Thoracic aorta (tissue), 2 donors: Measurements from ENCODE around the gene TNS4. TPM values are rescaled to one million over a fixed set of nuclear protein-coding genes. Genes with fewer than 3 reads are reported as not detected.

Experiments used
- ATAC-seq: fragments of 150-250 bp; one replicate; pipeline ENCODE4 v1.8.0; 2017; ENCODE audit warnings: low read depth; ENCODE audit not compliant: insufficient number of reproducible peaks, low FRiP score
- DNase-seq: peaks from one replicate; pipeline ENCODE4 v3.0.0-alpha.2; 2020; ENCODE audit warnings: low spot score
- H3K27ac ChIP-seq, 2 donors: fragments of 200-600 bp; sonication (generic); 1 replicate in 1 of 2; 2 replicates in 1 of 2; pipeline ENCODE4 v1.5.1; 2016; ENCODE audit warnings: mild to moderate bottlenecking in 2 of 2, moderate library complexity in 2 of 2
- H3K27me3 ChIP-seq: fragments of 200-600 bp; sonication (generic); replicated peaks from 2 replicates; pipeline ENCODE4 v1.6.0; 2016; ENCODE audit warnings: mild to moderate bottlenecking; ENCODE audit not compliant: insufficient read depth
- H3K36me3 ChIP-seq: fragments of 200-600 bp; sonication (generic); one replicate; pipeline ENCODE4 v1.5.1; 2016
- H3K4me1 ChIP-seq, 2 donors: fragments of 200-600 bp; sonication (generic); 1 replicate in 1 of 2; 2 replicates in 1 of 2; pipeline versions ENCODE4 v1.5.1 to v1.6.0; 2016; ENCODE audit warnings: low read depth in 2 of 2, mild to moderate bottlenecking in 1 of 2; ENCODE audit not compliant: control insufficient read depth in 1 of 2
- H3K4me3 ChIP-seq: fragments of 200-600 bp; sonication (generic); 2 replicates; pipeline ENCODE4 v1.5.1; 2016; ENCODE audit warnings: mild to moderate bottlenecking
- H3K9me3 ChIP-seq: fragments of 200-600 bp; sonication (generic); 2 replicates; pipeline ENCODE4 v1.5.1; 2016
- CTCF ChIP-seq: fragments of 200-600 bp; sonication (generic); IDR thresholded peaks from one replicate; pipeline ENCODE4 v1.5.1; 2019; ENCODE audit warnings: antibody characterized with exemption
- total RNA-seq, 2 donors: library from RNA; depleted of rRNA; stranded (reverse); fragments of >200 nt; gene quantifications; one replicate each; pipeline versions ENCODE4 v1.1.0 to v1.2.3, GENCODE V29; 2016

TNS4 gene
- total RNA-seq, 2 donors from 2014 or later, result 0.14 to 0.78 TPM

GRCh38 chr17:40525294-40525693, 23.9 kb upstream of the TNS4 start:
- ATAC-seq, result no peak
- Histone ChIP-seq H3K27me3 (no peaks in the 10 kb centered on the region), H3K4me1 (no peaks in the 10 kb centered on the region), H3K4me3 (no peak overlapping the region), H3K36me3 (no peaks in the 10 kb centered on the region), H3K9me3 (peaks cover 4% of the 10 kb centered on the region), H3K27ac (no peak overlapping the region)
- no peak for DNase-seq
- TF ChIP-seq CTCF, result no peak

GRCh38 chr17:40524243-40524965, 23.0 kb upstream of the TNS4 start:
- no peak for TF ChIP-seq CTCF
- H3K27ac ChIP-seq, result no peak overlapping the region
- ATAC-seq, result no peak

GRCh38 chr17:40522961-40523310, 21.5 kb upstream of the TNS4 start:
- no peak for TF ChIP-seq CTCF
- no peak for ATAC-seq
- H3K4me1 ChIP-seq, result no peaks in the 10 kb centered on the region
- H3K27me3 ChIP-seq, result no peaks in the 10 kb centered on the region
- peaks cover 4% of the 10 kb centered on the region for H3K9me3 ChIP-seq
- no peak overlapping the region for H3K27ac ChIP-seq
- no peak overlapping the region for H3K4me3 ChIP-seq
- H3K36me3 ChIP-seq, result no peaks in the 10 kb centered on the region
- DNase-seq, result no peak

More at GRCh38 chr17:40524243-40524965, 23.0 kb upstream of the TNS4 start:
- DNase-seq, result no peak
- no peaks in the 10 kb centered on the region for H3K36me3 ChIP-seq
- H3K9me3 ChIP-seq, result peaks cover 4% of the 10 kb centered on the region
- no peaks in the 10 kb centered on the region for H3K4me1 ChIP-seq
- no peaks in the 10 kb centered on the region for H3K27me3 ChIP-seq
- no peak overlapping the region for H3K4me3 ChIP-seq

- no peak for DNase-seq
- Histone ChIP-seq H3K27ac (no peak overlapping the region), H3K27me3 (no peaks in the 10 kb centered on the region), H3K9me3 (peaks cover 4% of the 10 kb centered on the region), H3K4me1 (no peaks in the 10 kb centered on the region), H3K4me3 (no peak overlapping the region), H3K36me3 (no peaks in the 10 kb centered on the region)
- ATAC-seq, result no peak
- no peak for TF ChIP-seq CTCF
Observed at GRCh38 chr17:40522250-40522960, 21.0 kb upstream of the TNS4 start.

GRCh38 chr17:40520991-40521453, 19.6 kb upstream of the TNS4 start:
- DNase-seq, result no peak
- Histone ChIP-seq H3K4me3 (no peak overlapping the region), H3K4me1 (no peaks in the 10 kb centered on the region), H3K27me3 (no peaks in the 10 kb centered on the region), H3K9me3 (peaks cover 4% of the 10 kb centered on the region), H3K27ac (no peak overlapping the region), H3K36me3 (no peaks in the 10 kb centered on the region)
- TF ChIP-seq CTCF, result no peak
- no peak for ATAC-seq
